Daoy (cell line): Measurements from ENCODE around the gene PARP2. TPM values are rescaled to one million over a fixed set of nuclear protein-coding genes. Genes with fewer than 3 reads are reported as not detected.

Experiments used
- DNase-seq: peaks from one replicate; pipeline ENCODE4 v3.0.0-alpha.2; 2015; ENCODE audit warnings: low read depth
- total RNA-seq: library from RNA; depleted of rRNA; stranded (reverse); fragments of >200 nt; shearing (Covaris generic); gene quantifications from 2 replicates; pipeline ENCODE4 v1.2.3, GENCODE V29; 2014; rRNA removed

The PARP2 gene
- total RNA-seq, 1 experiment from 2014 or later: 71.1 TPM

DNA sequence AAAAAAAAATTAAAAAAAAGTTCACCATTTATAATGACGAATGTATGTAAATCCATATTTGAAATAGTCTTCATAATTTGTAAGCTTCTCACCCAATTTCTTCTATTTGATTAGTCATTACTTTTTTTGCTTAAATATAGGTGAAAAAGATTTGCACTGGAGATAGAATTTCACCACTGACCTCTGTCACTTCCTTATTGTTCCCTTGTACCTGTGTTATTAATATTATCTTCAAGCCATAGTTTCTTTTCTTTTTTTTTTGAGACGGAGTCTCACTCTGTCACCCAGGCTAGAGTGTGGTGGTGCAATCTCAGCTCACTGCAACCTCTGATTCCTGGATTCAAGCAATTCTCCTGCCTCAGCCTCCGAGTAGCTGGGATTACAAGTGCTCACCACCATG is 54.1 kb downstream of the PARP2 start:
- DNase-seq: no peak

GRCh38 chr14:20400589-20400964 is 57.1 kb downstream of the PARP2 start:
- DNase-seq: no peak

DNA sequence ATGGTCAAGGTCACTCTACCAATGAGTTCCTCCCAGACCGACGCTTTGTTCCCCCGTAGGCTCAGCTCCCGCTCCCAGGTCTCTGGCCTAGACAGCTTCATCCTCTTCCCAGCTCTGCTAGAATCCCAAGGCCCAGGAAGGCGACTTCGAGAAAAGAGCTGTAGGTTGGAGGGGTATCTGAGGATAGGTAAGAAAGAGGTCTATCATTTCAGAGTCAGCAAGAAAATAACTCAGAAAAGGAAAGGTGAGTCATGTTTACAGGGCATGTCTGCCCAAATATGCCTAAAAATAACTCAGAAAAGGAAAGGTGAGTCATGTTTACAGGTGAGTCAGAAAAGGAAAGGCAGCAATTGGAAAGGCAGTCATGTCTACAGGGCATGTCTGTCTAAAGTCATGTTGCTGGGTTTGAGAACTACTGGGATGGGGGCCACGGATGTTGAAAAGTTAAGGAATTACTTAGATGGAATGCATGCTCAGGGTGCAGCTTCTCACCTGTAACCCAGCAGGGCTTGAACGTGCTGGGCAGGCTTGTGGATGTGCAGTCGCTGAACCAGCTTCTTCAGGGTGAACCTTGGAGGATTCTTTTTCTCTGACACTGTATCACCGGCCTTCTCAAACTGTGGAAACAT is 57.6 kb downstream of the PARP2 start:
- peak; percentile 61 for DNase-seq

- no peak for DNase-seq
These were observed 60.1 kb downstream of the PARP2 start for GRCh38 chr14:20403521-20403920.

Other genes starting within 250 kb of the PARP2 start
- gene OR4K17, start 232.9 kb upstream of the PARP2 start, total RNA-seq: not detected in 2 replicates
- gene OR4N5, start 204.8 kb upstream of the PARP2 start, total RNA-seq: not detected in 2 replicates
- not detected in 2 replicates for gene OR11G2, start 152.7 kb upstream of the PARP2 start, total RNA-seq
- gene OR11H6, start 119.9 kb upstream of the PARP2 start, total RNA-seq: not detected in 2 replicates
- not detected in 2 replicates for gene OR11H7, start 114.7 kb upstream of the PARP2 start, total RNA-seq
- not detected in 2 replicates for gene OR11H4, start 104.3 kb upstream of the PARP2 start, total RNA-seq
- gene TTC5, start 37.7 kb upstream of the PARP2 start, total RNA-seq: 24.6 and 31.2 TPM in 2 replicates
- 78.1 and 83.5 TPM in 2 replicates for gene CCNB1IP1, start 10.4 kb upstream of the PARP2 start, total RNA-seq
- gene TEP1, start 69.9 kb downstream of the PARP2 start, total RNA-seq: 12.6 and 13.0 TPM in 2 replicates
- gene KLHL33, start 92.5 kb downstream of the PARP2 start, total RNA-seq: not detected in 2 replicates
- gene OSGEP, start 111.2 kb downstream of the PARP2 start, total RNA-seq: 79.5 and 87.9 TPM in 2 replicates
- 63.0 and 110 TPM in 2 replicates for gene APEX1, start 111.6 kb downstream of the PARP2 start, total RNA-seq
- 19.7 and 21.0 TPM in 2 replicates for gene PIP4P1, start 117.8 kb downstream of the PARP2 start, total RNA-seq
- 184 TPM in 2 replicates for gene PNP, start 125.8 kb downstream of the PARP2 start, total RNA-seq
- gene RNASE10, start 161.9 kb downstream of the PARP2 start, total RNA-seq: not detected in 2 replicates
- not detected in 2 replicates for gene RNASE9, start 217.4 kb downstream of the PARP2 start, total RNA-seq
- 0.17 TPM in 1 of 2 replicates, not detected in the other for gene RNASE11, start 244.4 kb downstream of the PARP2 start, total RNA-seq
- not detected in 2 replicates for gene RNASE12, start 247.7 kb downstream of the PARP2 start, total RNA-seq